Uterus (tissue), 4 donors: ENCODE measurements around the gene BRCC3. TPM values are rescaled to one million over a fixed set of nuclear protein-coding genes. Genes with fewer than 3 reads are reported as not detected.

Experiments
- DNase-seq, 2 donors: peaks; one replicate each; pipeline ENCODE4 v3.0.0-alpha.2; 2019 to 2020
- H3K27ac ChIP-seq, 2 donors: fragments of 200-600 bp; sonication (generic); 1 replicate in 1 of 2; 2 replicates in 1 of 2; pipeline ENCODE4 v1.5.1; 2016 to 2018
- H3K27me3 ChIP-seq, 2 donors: fragments of 200-600 bp; sonication (generic); one replicate each; pipeline ENCODE4 v1.5.1; 2018 to 2019; ENCODE audit warnings: control low read depth in 1 of 2
- H3K36me3 ChIP-seq, 2 donors: fragments of 200-600 bp; sonication (generic); one replicate each; pipeline ENCODE4 v1.5.1; 2019; ENCODE audit warnings: control low read depth in 1 of 2
- H3K4me1 ChIP-seq, 2 donors: fragments of 200-600 bp; sonication (generic); one replicate each; pipeline ENCODE4 v1.5.1; 2018 to 2019; ENCODE audit warnings: control low read depth in 1 of 2
- H3K4me3 ChIP-seq, 2 donors: fragments of 200-600 bp; sonication (generic); 1 replicate in 1 of 2; 2 replicates in 1 of 2; pipeline ENCODE4 v1.5.1; 2018 to 2019; ENCODE audit warnings: mild to moderate bottlenecking in 1 of 2
- H3K9me3 ChIP-seq, 2 donors: fragments of 200-600 bp; sonication (generic); one replicate each; pipeline ENCODE4 v1.5.1; 2019; ENCODE audit warnings: control low read depth in 1 of 2
- POLR2A ChIP-seq, 2 donors: fragments of 450-650 bp; IDR thresholded peaks; one replicate each; pipeline ENCODE4 v1.6.1; 2016; ENCODE audit warnings: antibody characterized with exemption in 2 of 2, mild to moderate bottlenecking in 1 of 2, moderate library complexity in 1 of 2
- intact Hi-C: fragments of 100-400 bp; cut with DNase I; formaldehyde crosslinking; loops from one replicate; pipeline ENCODE4 v1.15.1; 2023; ENCODE audit warnings: low total_unique reads
- total RNA-seq, 4 donors: library from RNA; depleted of rRNA in 3 of 4; stranded (reverse); fragments of >200 nt in 3 of 4; gene quantifications; one replicate each; pipeline versions ENCODE4 v1.1.0 to v1.2.4, GENCODE V29; 2014 to 2023
- TF ChIP-seq, protein P1 (sequence below), 4 experiments: fragments of 200-600 bp in 2 of 4; fragments of 450-650 bp in 2 of 4; sonication (generic) in 2 of 4; IDR thresholded peaks; one replicate each; pipeline ENCODE4 v1.5.1; 2016 to 2019; ENCODE audit warnings: antibody characterized with exemption in 4 of 4, mild to moderate bottlenecking in 2 of 4, moderate library complexity in 1 of 4
- donor health status: DM: yes; HTN: yes; CAD: no.

Gene BRCC3
- total RNA-seq, 4 donors from 2014 or later: 0.77 to 15.6 (median 8.8) TPM

DNA sequence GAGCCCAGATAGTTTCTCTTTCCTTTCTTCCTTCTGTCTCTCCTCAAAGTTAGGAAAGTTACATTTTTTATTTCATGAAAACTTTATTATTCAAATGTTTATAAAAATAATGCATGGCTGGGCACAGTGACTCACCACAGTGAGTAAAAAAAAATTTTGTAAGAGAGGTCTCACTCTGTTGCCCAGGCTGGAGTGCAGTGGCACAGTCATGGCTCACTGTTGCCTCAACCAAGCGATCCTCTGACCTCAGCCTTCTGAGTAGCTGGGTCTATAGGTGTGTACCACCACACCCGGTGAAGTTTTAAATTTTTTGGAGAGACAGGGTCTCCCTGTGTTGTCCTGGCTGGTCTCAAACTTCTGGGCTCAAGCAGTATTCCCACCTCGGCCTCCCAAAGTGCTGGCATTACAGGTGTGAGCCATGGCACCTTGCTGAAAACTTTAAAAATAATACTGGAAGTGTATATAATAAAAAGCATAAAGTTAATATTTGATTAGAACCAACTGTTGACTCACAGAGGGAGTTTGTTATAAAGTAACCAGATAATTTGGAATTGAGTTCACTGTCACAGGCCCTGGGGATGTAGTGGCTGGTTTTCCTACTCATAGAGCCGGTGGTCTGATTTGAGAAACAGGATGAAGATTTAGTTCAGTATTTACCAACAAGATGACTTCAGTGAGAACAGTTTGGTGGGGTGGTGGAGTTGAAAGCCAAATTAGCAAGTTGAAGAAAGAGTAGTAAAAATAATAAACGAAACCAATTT lies 18.4 kb upstream of the BRCC3 start:
- no peaks in the 10 kb centered on the region for H3K9me3 ChIP-seq
- no peak overlapping the region for H3K27ac ChIP-seq
- H3K36me3 ChIP-seq: no peaks in the 10 kb centered on the region
- no peak overlapping the region for H3K4me3 ChIP-seq
- no peak for DNase-seq
- no peaks in the 10 kb centered on the region for H3K27me3 ChIP-seq
- TF ChIP-seq, protein P1, sequence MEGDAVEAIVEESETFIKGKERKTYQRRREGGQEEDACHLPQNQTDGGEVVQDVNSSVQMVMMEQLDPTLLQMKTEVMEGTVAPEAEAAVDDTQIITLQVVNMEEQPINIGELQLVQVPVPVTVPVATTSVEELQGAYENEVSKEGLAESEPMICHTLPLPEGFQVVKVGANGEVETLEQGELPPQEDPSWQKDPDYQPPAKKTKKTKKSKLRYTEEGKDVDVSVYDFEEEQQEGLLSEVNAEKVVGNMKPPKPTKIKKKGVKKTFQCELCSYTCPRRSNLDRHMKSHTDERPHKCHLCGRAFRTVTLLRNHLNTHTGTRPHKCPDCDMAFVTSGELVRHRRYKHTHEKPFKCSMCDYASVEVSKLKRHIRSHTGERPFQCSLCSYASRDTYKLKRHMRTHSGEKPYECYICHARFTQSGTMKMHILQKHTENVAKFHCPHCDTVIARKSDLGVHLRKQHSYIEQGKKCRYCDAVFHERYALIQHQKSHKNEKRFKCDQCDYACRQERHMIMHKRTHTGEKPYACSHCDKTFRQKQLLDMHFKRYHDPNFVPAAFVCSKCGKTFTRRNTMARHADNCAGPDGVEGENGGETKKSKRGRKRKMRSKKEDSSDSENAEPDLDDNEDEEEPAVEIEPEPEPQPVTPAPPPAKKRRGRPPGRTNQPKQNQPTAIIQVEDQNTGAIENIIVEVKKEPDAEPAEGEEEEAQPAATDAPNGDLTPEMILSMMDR (IDR thresholded peaks at IDR 0.05): no peak
- no peak for TF ChIP-seq POLR2A (IDR thresholded peaks at IDR 0.05)
- intact Hi-C loops: no loop called here
- no peaks in the 10 kb centered on the region for H3K4me1 ChIP-seq

DNA sequence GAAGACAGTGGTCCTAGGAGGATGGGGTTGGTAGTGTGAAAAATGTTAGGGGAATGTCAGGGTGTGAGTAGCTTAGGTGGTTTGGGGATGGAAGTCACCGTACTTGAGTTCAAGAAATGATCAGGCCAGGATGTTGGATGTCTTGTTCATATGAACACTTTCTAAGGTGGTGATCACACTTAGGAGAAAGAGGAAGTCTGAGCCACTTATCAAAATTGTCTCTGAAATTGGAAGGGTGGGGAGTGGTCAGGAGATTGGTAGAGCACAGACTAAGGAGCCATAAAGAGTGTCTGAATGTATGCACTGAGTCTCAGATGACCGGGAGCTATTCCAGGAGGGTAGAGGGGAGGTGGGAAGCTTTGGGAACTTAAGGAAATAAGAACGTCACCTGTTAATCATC lies 17.7 kb upstream of the BRCC3 start:
- no peak for DNase-seq
- TF ChIP-seq POLR2A (IDR thresholded peaks at IDR 0.05): no peak
- TF ChIP-seq, protein P1 (IDR thresholded peaks at IDR 0.05): no peak
- Histone ChIP-seq H3K9me3 (no peaks in the 10 kb centered on the region), H3K4me3 (no peak overlapping the region), H3K4me1 (no peaks in the 10 kb centered on the region), H3K27me3 (no peaks in the 10 kb centered on the region), H3K36me3 (no peaks in the 10 kb centered on the region), H3K27ac (no peak overlapping the region)
- intact Hi-C loops: no loop called here

DNA sequence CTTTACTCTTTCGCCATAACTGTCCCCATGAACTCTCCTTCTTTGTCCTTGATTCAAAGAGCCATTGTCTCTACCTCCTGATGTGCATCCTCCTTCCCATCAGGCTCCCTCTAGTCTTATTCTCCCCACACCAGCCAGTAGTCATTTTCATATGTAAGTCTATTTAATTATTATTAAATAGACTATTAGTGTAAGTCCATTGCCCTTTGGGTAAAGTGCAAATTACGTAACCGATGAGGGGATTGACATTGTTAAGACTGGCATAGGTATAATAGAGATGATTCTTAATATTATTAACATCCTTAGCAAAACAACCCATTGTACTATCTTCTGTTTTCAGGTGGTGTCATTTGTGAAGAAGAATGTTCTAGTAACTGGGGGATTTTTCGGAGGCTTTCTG lies 17.1 kb upstream of the BRCC3 start:
- no peak overlapping the region for H3K4me3 ChIP-seq
- no peaks in the 10 kb centered on the region for H3K27me3 ChIP-seq
- TF ChIP-seq POLR2A (IDR thresholded peaks at IDR 0.05): no peak
- TF ChIP-seq, protein P1 (IDR thresholded peaks at IDR 0.05): no peak
- H3K9me3 ChIP-seq: no peaks in the 10 kb centered on the region
- H3K4me1 ChIP-seq: no peaks in the 10 kb centered on the region
- H3K36me3 ChIP-seq: no peaks in the 10 kb centered on the region
- no peak overlapping the region for H3K27ac ChIP-seq
- intact Hi-C loops: no loop called here
- no peak for DNase-seq

DNA sequence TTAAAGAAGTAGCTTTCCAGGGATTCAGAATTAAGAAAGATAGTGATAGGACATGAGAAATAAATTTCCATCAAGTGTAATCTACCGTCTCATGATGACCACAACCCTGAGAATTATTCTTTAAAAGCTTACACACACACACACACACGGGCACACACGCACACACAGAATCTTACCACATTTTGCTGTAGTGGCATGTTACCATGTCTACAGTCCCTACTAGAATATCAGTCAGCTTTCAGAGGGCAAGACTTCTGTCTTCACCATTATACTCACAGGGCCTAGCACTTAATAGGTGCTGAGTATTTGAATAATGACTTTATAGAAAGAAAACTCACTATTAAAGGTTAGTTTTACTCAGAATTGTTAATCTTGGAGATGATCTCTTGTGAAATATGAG lies 15.8 kb upstream of the BRCC3 start:
- Histone ChIP-seq H3K4me1 (no peaks in the 10 kb centered on the region), H3K36me3 (no peaks in the 10 kb centered on the region), H3K4me3 (no peak overlapping the region), H3K27ac (no peak overlapping the region), H3K9me3 (no peaks in the 10 kb centered on the region), H3K27me3 (no peaks in the 10 kb centered on the region)
- intact Hi-C loops: no loop called here
- no peak for DNase-seq
- TF ChIP-seq, protein P1 (IDR thresholded peaks at IDR 0.05): no peak

DNA sequence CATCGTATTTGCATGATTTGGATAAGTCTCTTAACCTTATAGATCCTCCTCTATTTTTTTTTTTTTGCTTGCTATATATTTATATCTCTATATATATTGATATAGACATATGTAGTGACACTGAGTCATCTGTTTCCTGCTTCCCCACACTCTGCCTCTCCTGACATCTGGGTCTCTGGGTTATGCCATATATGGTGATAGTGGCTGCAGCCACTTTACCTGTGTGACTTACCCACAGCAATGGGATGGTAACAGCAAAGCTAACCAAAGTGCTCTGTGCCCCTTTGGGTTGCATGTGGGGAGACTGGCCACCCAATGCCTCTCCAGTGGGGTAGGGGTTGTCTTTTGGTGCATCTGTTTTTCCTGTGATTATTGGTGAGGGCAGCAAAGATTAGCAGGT lies 14.8 kb upstream of the BRCC3 start:
- Histone ChIP-seq H3K27me3 (no peaks in the 10 kb centered on the region), H3K4me1 (no peaks in the 10 kb centered on the region), H3K36me3 (no peaks in the 10 kb centered on the region), H3K27ac (peak overlapping the region in 1 of 2 donors; percentile 6), H3K9me3 (no peaks in the 10 kb centered on the region), H3K4me3 (no peak overlapping the region)
- TF ChIP-seq, protein P1 (IDR thresholded peaks at IDR 0.05): no peak
- TF ChIP-seq POLR2A (IDR thresholded peaks at IDR 0.05): no peak
- DNase-seq: no peak
- intact Hi-C loops: no loop called here
